ENCODE measurements around the gene KRTAP9-6. TPM values are rescaled to one million over a fixed set of nuclear protein-coding genes. Genes with fewer than 3 reads are reported as not detected.
"Not testable (repeated sequence)": the region's sequence is repeated elsewhere in the genome, so short reads cannot be mapped to it uniquely, and the experiment has no call there.

The KRTAP9-6 gene
- total and polyA plus RNA-seq, 8 donors: not detected

DNA sequence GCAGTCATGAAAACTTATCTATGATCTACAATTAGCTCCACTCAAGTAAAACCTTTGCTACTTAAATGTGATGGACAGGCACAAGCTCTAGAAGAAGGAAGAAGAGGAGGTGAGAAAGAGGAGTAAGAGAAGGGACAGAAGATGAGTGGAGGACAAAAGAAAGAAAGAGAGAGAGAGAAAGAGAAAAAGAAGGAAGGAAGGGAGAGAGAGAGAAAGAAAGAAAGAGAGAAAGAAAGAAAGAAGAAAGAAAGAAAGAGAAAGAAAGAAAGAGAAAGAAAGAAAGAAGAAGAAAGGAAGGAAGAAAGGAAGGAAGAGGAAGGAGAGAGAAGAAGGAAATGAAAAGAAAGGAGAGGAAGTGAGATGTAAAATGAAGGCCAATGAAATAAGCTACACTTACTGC lies 35.1 kb upstream of the KRTAP9-6 start:
- intact Hi-C loops (cut with DNase I): no loop called here
- no peak for ATAC-seq
- no peaks in the 10 kb centered on the region for H3K36me3 ChIP-seq
- H3K9me3 ChIP-seq: no peaks in the 10 kb centered on the region
- no peak for DNase-seq
- TF ChIP-seq, protein P1, sequence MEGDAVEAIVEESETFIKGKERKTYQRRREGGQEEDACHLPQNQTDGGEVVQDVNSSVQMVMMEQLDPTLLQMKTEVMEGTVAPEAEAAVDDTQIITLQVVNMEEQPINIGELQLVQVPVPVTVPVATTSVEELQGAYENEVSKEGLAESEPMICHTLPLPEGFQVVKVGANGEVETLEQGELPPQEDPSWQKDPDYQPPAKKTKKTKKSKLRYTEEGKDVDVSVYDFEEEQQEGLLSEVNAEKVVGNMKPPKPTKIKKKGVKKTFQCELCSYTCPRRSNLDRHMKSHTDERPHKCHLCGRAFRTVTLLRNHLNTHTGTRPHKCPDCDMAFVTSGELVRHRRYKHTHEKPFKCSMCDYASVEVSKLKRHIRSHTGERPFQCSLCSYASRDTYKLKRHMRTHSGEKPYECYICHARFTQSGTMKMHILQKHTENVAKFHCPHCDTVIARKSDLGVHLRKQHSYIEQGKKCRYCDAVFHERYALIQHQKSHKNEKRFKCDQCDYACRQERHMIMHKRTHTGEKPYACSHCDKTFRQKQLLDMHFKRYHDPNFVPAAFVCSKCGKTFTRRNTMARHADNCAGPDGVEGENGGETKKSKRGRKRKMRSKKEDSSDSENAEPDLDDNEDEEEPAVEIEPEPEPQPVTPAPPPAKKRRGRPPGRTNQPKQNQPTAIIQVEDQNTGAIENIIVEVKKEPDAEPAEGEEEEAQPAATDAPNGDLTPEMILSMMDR (IDR thresholded peaks at IDR 0.05): no peak
- no peak overlapping the region for H3K27ac ChIP-seq
- no peaks in the 10 kb centered on the region for H3K4me1 ChIP-seq
- H3K27me3 ChIP-seq: no peaks in the 10 kb centered on the region
- no peak overlapping the region for H3K4me3 ChIP-seq
- no peak for FAIRE-seq

DNA sequence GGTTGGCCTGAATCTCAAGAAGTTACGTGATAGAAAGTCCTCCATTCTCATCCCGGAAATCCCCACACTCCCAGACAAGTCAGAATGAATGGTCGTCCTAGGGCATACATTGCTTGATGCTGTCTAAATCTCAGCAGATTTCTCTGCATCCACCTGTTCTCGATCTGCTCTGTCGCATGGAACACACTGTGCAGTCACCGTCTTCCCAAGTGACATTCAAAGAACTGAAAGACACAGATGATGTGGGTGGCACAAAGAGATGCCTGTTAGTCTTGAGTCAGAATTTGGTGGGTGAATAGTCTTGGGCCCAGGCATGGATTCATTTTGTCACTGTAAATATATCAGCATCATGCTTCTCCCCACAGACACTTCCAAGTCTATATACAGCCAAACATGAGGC lies 33.4 kb upstream of the KRTAP9-6 start:
- no peak for ATAC-seq
- intact Hi-C loops (cut with DNase I): no loop called here
- FAIRE-seq: no peak
- 69 to 73% methylated on average over 6 of the region's 6 CpGs for WGBS, 2 donors
- Histone ChIP-seq H3K27me3 (no peaks in the 10 kb centered on the region), H3K36me3 (no peaks in the 10 kb centered on the region), H3K27ac (no peak overlapping the region), H3K4me3 (no peak overlapping the region), H3K4me1 (no peaks in the 10 kb centered on the region), H3K9me3 (no peaks in the 10 kb centered on the region)
- TF ChIP-seq, protein P1 (IDR thresholded peaks at IDR 0.05): no peak
- DNase-seq: no peak

DNA sequence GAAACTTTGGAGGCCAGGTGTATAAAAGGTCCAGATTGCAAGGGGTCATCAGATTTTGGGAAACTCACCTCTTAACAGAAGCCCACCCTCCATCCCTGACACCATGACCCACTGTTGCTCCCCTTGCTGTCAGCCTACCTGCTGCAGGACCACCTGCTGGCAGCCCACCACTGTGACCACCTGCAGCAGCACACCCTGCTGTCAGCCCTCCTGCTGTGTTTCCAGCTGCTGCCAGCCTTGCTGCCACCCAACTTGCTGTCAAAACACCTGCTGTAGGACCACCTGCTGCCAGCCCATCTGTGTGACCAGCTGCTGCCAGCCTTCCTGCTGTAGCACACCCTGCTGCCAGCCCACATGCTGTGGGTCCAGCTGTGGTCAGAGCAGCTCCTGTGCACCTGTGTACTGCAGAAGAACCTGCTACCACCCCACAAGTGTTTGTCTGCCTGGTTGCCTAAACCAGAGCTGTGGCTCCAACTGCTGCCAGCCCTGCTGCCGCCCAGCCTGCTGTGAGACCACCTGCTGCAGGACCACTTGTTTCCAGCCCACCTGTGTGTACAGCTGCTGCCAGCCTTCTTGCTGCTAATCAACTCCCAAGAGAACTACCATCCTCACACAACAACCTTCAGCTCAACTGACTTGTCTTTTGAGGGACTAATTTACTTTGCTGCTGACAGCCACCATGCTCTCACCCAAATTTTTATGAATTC lies 32.6 kb upstream of the KRTAP9-6 start, which contains the start of gene KRTAP9-3:
KRTAP9-3 (plus strand) TSS at position 51 of the 707 bp plus-strand sequence; CDS start at position 104, 53 bp downstream.
- FAIRE-seq; H3K36me3 ChIP-seq; H3K4me1 ChIP-seq; H3K9me3 ChIP-seq; H3K4me3 ChIP-seq; ATAC-seq; H3K27ac ChIP-seq; intact Hi-C loops (cut with DNase I); DNase-seq; H3K27me3 ChIP-seq: not testable (repeated sequence)
- WGBS, 2 donors: 47 to 48% methylated on average over 1 of the region's 1 CpG

DNA sequence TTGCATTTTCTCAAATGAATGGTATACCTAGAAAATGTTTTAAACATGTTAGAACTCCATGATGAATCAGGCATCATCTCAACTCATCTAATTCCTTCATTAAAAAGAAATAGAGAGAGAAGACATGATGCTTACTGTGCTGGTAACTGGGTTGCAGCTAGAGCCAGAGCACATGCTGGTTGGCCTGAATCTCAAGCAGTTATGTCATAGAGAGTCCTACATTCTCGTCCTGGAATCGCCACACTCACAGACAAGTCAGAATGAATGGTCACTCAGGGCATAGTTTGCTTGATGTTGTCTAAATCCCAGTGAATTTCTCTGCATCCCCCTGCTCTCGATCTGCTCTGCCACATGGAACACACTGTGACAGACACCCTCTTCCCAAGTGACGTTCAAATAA lies 28.1 kb upstream of the KRTAP9-6 start:
- intact Hi-C loops (cut with DNase I); H3K4me1 ChIP-seq; H3K9me3 ChIP-seq; H3K4me3 ChIP-seq; FAIRE-seq; ATAC-seq; DNase-seq; H3K27ac ChIP-seq; H3K27me3 ChIP-seq; H3K36me3 ChIP-seq: not testable (repeated sequence)
- 40 to 42% methylated on average over 4 of the region's 4 CpGs for WGBS, 2 donors

DNA sequence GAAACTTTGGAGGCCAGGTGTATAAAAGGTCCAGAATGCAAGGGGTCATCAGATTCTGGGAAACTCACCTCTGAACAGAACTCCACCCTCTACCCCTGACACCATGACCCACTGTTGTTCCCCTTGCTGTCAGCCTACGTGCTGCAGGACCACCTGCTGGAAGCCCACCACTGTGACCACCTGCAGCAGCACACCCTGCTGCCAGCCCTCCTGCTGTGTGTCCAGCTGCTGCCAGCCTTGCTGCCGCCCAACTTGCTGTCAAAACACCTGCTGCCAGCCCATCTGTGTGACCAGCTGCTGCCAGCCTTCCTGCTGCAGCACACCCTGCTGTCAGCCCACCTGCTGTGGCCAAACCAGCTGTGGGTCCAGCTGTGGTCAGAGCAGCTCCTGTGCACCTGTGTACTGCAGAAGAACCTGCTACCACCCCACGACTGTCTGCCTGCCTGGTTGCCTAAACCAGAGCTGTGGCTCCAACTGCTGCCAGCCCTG lies 27.2 kb upstream of the KRTAP9-6 start, which contains the start of gene KRTAP9-8:
KRTAP9-8 (plus strand) TSS at position 51 of the 489 bp plus-strand sequence; CDS start at position 104, 53 bp downstream.
- not testable (repeated sequence) for ATAC-seq, FAIRE-seq, H3K4me1 ChIP-seq

DNA sequence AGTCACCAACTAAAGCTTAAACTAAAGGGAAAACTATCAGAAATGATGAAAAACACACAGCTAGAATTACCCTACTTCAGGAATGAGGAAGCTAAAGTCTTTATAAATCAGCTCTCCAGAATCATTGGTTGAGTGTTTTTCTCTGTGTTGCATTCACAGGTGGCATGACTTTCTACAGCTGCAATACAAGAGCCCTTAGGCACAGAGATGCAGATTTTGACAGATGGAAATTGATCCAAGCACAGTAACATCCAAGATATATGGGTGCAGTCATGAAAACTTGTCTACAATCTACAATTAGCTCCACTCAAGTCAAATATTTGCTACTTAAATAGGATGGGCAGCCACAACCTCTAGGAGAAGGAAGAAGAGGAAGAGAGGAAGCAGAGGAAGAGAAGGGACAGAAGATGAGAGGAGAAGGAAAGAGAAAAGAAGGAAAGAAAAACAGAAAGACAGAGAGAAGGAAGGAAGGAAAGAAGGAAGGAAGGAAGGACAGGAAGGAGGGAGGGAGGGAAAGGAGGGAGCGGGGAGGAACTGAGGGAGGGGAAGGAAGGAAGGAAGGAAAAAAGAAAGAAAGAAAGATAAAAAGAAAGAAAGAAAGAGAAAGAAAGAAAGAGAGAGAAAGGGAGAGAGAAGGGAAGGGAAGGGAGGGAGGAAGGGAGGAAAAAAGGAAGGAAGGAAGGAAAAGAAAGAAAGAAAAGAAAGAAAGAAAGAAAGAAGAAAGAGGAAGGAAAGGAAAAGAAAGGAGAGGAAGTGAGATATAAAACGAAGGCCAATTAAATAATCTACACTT lies 18.0 kb upstream of the KRTAP9-6 start:
- ATAC-seq; H3K36me3 ChIP-seq; H3K9me3 ChIP-seq; intact Hi-C loops (cut with DNase I); H3K27me3 ChIP-seq; H3K27ac ChIP-seq; DNase-seq; H3K4me3 ChIP-seq; FAIRE-seq; H3K4me1 ChIP-seq: not testable (repeated sequence)
- WGBS, 2 donors: 38 to 56% methylated on average over 2 of the region's 2 CpGs

More for the DNA sequence above, 27.2 kb upstream of the KRTAP9-6 start, which contains the start of gene KRTAP9-8:
- H3K27me3 ChIP-seq; H3K27ac ChIP-seq; intact Hi-C loops (cut with DNase I); H3K9me3 ChIP-seq; H3K36me3 ChIP-seq; H3K4me3 ChIP-seq: not testable (repeated sequence)
- 25 to 27% methylated on average over 3 of the region's 3 CpGs for WGBS, 2 donors
- DNase-seq: peak in 2 of 6 donors; percentile 8 to 33

DNA sequence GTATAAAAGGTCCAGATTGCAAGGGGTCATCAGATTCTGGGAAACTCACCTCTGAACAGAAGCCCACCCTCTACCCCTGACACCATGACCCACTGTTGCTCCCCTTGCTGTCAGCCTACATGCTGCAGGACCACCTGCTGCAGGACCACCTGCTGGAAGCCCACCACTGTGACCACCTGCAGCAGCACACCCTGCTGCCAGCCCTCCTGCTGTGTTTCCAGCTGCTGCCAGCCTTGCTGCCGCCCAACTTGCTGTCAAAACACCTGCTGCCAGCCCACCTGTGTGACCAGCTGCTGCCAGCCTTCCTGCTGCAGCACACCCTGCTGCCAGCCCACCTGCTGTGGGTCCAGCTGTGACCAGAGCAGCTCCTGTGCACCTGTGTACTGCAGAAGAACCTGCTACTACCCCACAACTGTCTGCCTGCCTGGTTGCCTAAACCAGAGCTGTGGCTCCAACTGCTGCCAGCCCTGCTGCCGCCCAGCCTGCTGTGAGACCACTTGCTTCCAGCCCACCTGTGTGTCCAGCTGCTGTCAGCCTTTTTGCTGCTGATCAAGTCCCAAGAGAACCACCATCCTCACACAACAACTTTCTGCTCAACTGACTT lies 15.4 kb upstream of the KRTAP9-6 start, which contains the start of gene KRTAP9-4:
KRTAP9-4 (plus strand) TSS at position 51 of the 604 bp plus-strand sequence; CDS start at position 85, 34 bp downstream.
- H3K27ac ChIP-seq; intact Hi-C loops (cut with DNase I); H3K4me3 ChIP-seq; FAIRE-seq; H3K9me3 ChIP-seq; H3K4me1 ChIP-seq; ATAC-seq; H3K36me3 ChIP-seq; H3K27me3 ChIP-seq: not testable (repeated sequence)
- DNase-seq: peak in 1 of 6 donors; percentile 15
- WGBS, 2 donors: 44 to 61% methylated on average over 1 to 2 of the region's 2 CpGs

Measured in pancreas (tissue), 10 donors.